Measurements from ENCODE around the gene FAM114A1.

Gene FAM114A1

GRCh38 chr4:38860788-38861424 lies 6.7 kb upstream of the FAM114A1 start:
- DNase-seq: peak; percentile 84

GRCh38 chr4:38861791-38862190 lies 5.8 kb upstream of the FAM114A1 start:
- DNase-seq: no peak

- DNase-seq: no peak
Measured at GRCh38 chr4:38865445-38865844, 2.2 kb upstream of the FAM114A1 start.

- DNase-seq: no peak
Measured at GRCh38 chr4:38866973-38867477, 581 bp upstream of the FAM114A1 start.

- no peak for DNase-seq
Measured at GRCh38 chr4:38868059-38868960, 704 bp downstream of the FAM114A1 start.

- no peak for DNase-seq
Measured at GRCh38 chr4:38869511-38869910, 1.9 kb downstream of the FAM114A1 start.

- DNase-seq: no peak
Measured at GRCh38 chr4:38870098-38870808, 2.6 kb downstream of the FAM114A1 start.

GRCh38 chr4:38871593-38871992 lies 4.0 kb downstream of the FAM114A1 start:
- DNase-seq: no peak

GRCh38 chr4:38872620-38873019 lies 5.0 kb downstream of the FAM114A1 start:
- no peak for DNase-seq

- DNase-seq: no peak
Measured at GRCh38 chr4:38873290-38873944, 5.8 kb downstream of the FAM114A1 start.

GRCh38 chr4:38876636-38877035 lies 9.0 kb downstream of the FAM114A1 start:
- DNase-seq: no peak

- DNase-seq: no peak
Measured at GRCh38 chr4:38884254-38884653, 16.6 kb downstream of the FAM114A1 start.

- no peak for DNase-seq
Measured at GRCh38 chr4:38889143-38889542, 21.5 kb downstream of the FAM114A1 start.

- no peak for DNase-seq
Measured at GRCh38 chr4:38891051-38891983, 23.7 kb downstream of the FAM114A1 start.

GRCh38 chr4:38894322-38894982 lies 26.8 kb downstream of the FAM114A1 start:
- no peak for DNase-seq

- DNase-seq: no peak
Measured at GRCh38 chr4:38896940-38897339, 29.3 kb downstream of the FAM114A1 start.

GRCh38 chr4:38898245-38898644 lies 30.6 kb downstream of the FAM114A1 start:
- no peak for DNase-seq

- no peak for DNase-seq
Measured at GRCh38 chr4:38902221-38902620, 34.6 kb downstream of the FAM114A1 start.

- no peak for DNase-seq
Measured at GRCh38 chr4:38902695-38903094, 35.1 kb downstream of the FAM114A1 start.

- no peak for DNase-seq
Measured at GRCh38 chr4:38904090-38904666, 36.6 kb downstream of the FAM114A1 start.

GRCh38 chr4:38904682-38905081 lies 37.1 kb downstream of the FAM114A1 start:
- no peak for DNase-seq
